Naive thymus-derived CD4-positive, alpha-beta T cell (primary cell): Measurements from ENCODE around the gene MAPK14. TPM values are rescaled to one million over a fixed set of nuclear protein-coding genes. Genes with fewer than 3 reads are reported as not detected.
A peak's percentile ranks its signal among the peaks of the same experiment; 100 is the strongest.

Experiments used
- ATAC-seq: fragments of 150-1000 bp; cut with Tn5 transposase; 2 replicates; pipeline ENCODE4 v1.10.0; 2021; ENCODE audit warnings: mild to moderate bottlenecking, moderate library complexity
- CTCF ChIA-PET: fragments of 350-600 bp; sonication (Branson Sonifier 250); formaldehyde crosslinking; loops from one replicate; lab custom pipeline; 2021; ENCODE audit warnings: antibody characterized with exemption; lab: Charles Lee
- POLR2A ChIA-PET: fragments of 350-600 bp; sonication (Branson Sonifier 250); formaldehyde crosslinking; loops from one replicate; lab custom pipeline; 2021; ENCODE audit warnings: antibody characterized with exemption, inconsistent platforms; lab: Charles Lee
- DNase-seq, 9 donors: peaks; one replicate each; pipeline versions ENCODE4 v3.0.0 to v3.0.0-alpha.2; 2020 to 2022; ENCODE audit warnings: mixed read lengths in 1 of 9
- H3K27ac ChIP-seq: one replicate; pipeline ENCODE4 v1.7.0; 2013; ENCODE audit warnings: mild to moderate bottlenecking, low read depth, low read length, moderate library complexity
- H3K27me3 ChIP-seq, 2 donors: one replicate each; pipeline ENCODE4 v1.7.0; 2013; ENCODE audit warnings: low read length in 2 of 2, mild to moderate bottlenecking in 2 of 2, moderate library complexity in 2 of 2; ENCODE audit not compliant: control insufficient read depth in 2 of 2, insufficient read depth in 2 of 2
- H3K36me3 ChIP-seq, 3 experiments: 1 replicate in 2 of 3; 2 replicates in 1 of 3; pipeline ENCODE4 v1.7.0; 2013; ENCODE audit warnings: low read length in 3 of 3, mild to moderate bottlenecking in 3 of 3, moderate library complexity in 1 of 3; ENCODE audit not compliant: insufficient read depth in 3 of 3, control insufficient read depth in 2 of 3
- H3K4me1 ChIP-seq, 2 donors: one replicate each; pipeline ENCODE4 v1.7.0; 2013; ENCODE audit warnings: low read length in 2 of 2, mild to moderate bottlenecking in 2 of 2, moderate library complexity in 1 of 2; ENCODE audit not compliant: control insufficient read depth in 2 of 2, insufficient read depth in 2 of 2
- H3K4me3 ChIP-seq: 2 replicates; pipeline ENCODE4 v1.7.0; 2013; ENCODE audit warnings: mild to moderate bottlenecking, low read length
- H3K9me3 ChIP-seq, 3 experiments: 1 replicate in 2 of 3; 2 replicates in 1 of 3; pipeline ENCODE4 v1.7.0; 2013; ENCODE audit warnings: low read length in 3 of 3; ENCODE audit not compliant: control insufficient read depth in 2 of 3
- H3K27ac Mint-ChIP-seq, 9 donors: one replicate each; pipeline ENCODE4 v1.8.0; 2020 to 2022; ENCODE audit warnings: mixed read lengths in 9 of 9, mild to moderate bottlenecking in 8 of 9, moderate library complexity in 5 of 9, inconsistent platforms in 2 of 9
- H3K27me3 Mint-ChIP-seq, 5 donors: one replicate each; pipeline ENCODE4 v1.8.0; 2021 to 2022; ENCODE audit warnings: mixed read lengths in 5 of 5, mild to moderate bottlenecking in 1 of 5
- H3K36me3 Mint-ChIP-seq, 5 donors: one replicate each; pipeline ENCODE4 v1.8.0; 2020 to 2022; ENCODE audit warnings: mixed read lengths in 5 of 5, mild to moderate bottlenecking in 3 of 5, inconsistent platforms in 1 of 5
- H3K4me1 Mint-ChIP-seq, 7 donors: one replicate each; pipeline ENCODE4 v1.8.0; 2020 to 2022; ENCODE audit warnings: mixed read lengths in 7 of 7, mild to moderate bottlenecking in 3 of 7, inconsistent platforms in 1 of 7
- H3K4me3 Mint-ChIP-seq, 10 donors: one replicate each; pipeline ENCODE4 v1.8.0; 2020 to 2022; ENCODE audit warnings: mild to moderate bottlenecking in 10 of 10, mixed read lengths in 10 of 10, moderate library complexity in 6 of 10, inconsistent platforms in 2 of 10
- H3K9me3 Mint-ChIP-seq, 11 donors: one replicate each; pipeline ENCODE4 v1.8.0; 2020 to 2022; ENCODE audit warnings: mixed read lengths in 11 of 11, mild to moderate bottlenecking in 4 of 11, inconsistent platforms in 1 of 11, moderate library complexity in 1 of 11
- intact Hi-C, 2 donors: fragments of 100-400 bp; cut with micrococcal nuclease; formaldehyde crosslinking; loops; one replicate each; pipeline ENCODE4 v1.15.1; 2023
- polyA plus RNA-seq, 2 donors: library from polyadenylated mRNA; unstranded; fragments of 300-500 nt; fragmentation: Illumina TruSeq; gene quantifications; one replicate each; pipeline ENCODE4 v1.2.3, GENCODE V29; 2021
- total RNA-seq, 6 experiments: library from RNA in 5 of 6; stranded (reverse) in 5 of 6; gene quantifications; 1 replicate in 5 of 6; 2 replicates in 1 of 6; pipeline ENCODE4 v1.2.3 and lab custom pipeline; 2021 to 2026

MAPK14 gene
- total and polyA plus RNA-seq, 7 experiments from 2014 or later = 43.2 to 81.0 (median 60.5) TPM

- H3K27ac Mint-ChIP-seq = peak overlapping the region in 5 of 9 donors; percentile 19 to 71 (median 55)
- no peak overlapping the region for H3K4me3 ChIP-seq
Observed at GRCh38 chr6:36141091-36141490, 113.5 kb downstream of the MAPK14 start.

GRCh38 chr6:36141961-36142360 is 114.4 kb downstream of the MAPK14 start:
- H3K27me3 ChIP-seq = no peaks in the 10 kb centered on the region
- intact Hi-C loops = no loop called here
- H3K36me3 ChIP-seq = peaks cover 0 to 40% (median 5%) of the 10 kb centered on the region in 3 experiments
- ChIA-PET POLR2A (interaction anchor here (1.4 kb wide), 1 partner anchor 10 kb away, joined by 7 read pairs; no protein-coding TSS in a partner anchor), CTCF (interaction anchor here (0.6 kb wide), 1 partner anchor 478 kb away, joined by 3 read pairs; no protein-coding TSS in a partner anchor)
- Mint-ChIP-seq H3K4me1 (peaks cover 9 to 24% (median 20%) of the 10 kb centered on the region in 7 donors), H3K36me3 (peaks cover 5 to 29% (median 8%) of the 10 kb centered on the region in 5 donors), H3K27ac (peak overlapping the region in 8 of 9 donors; percentile 30 to 90 (median 59)), H3K27me3 (no peaks in the 10 kb centered on the region), H3K4me3 (peak overlapping the region in 1 of 10 donors; percentile 11), H3K9me3 (no peaks in the 10 kb centered on the region)
- ATAC-seq (no peak), DNase-seq (no peak)
- H3K27ac ChIP-seq = no peak overlapping the region
- no peaks in the 10 kb centered on the region for H3K4me1 ChIP-seq
- no peaks in the 10 kb centered on the region for H3K9me3 ChIP-seq
- no peak overlapping the region for H3K4me3 ChIP-seq

More at GRCh38 chr6:36141091-36141490, 113.5 kb downstream of the MAPK14 start:
- Histone ChIP-seq H3K4me1 (no peaks in the 10 kb centered on the region), H3K9me3 (no peaks in the 10 kb centered on the region), H3K27ac (no peak overlapping the region), H3K36me3 (peaks cover 0 to 48% (median 5%) of the 10 kb centered on the region in 3 experiments), H3K27me3 (no peaks in the 10 kb centered on the region)
- H3K4me1 Mint-ChIP-seq = peaks cover 6 to 19% (median 17%) of the 10 kb centered on the region in 7 donors
- DNase-seq (no peak), ATAC-seq (peak; percentile 54)
- ChIA-PET POLR2A (interaction anchor here (0.7 to 1.4 kb wide), 2 partner anchors 9 to 1427 kb away, joined by 3 to 7 read pairs; no protein-coding TSS in a partner anchor), CTCF (no interaction called here)
- H3K9me3 Mint-ChIP-seq = no peaks in the 10 kb centered on the region
- intact Hi-C loops = no loop called here
- peaks cover 5 to 34% (median 8%) of the 10 kb centered on the region in 5 donors for H3K36me3 Mint-ChIP-seq
- no peak overlapping the region for H3K4me3 Mint-ChIP-seq
- H3K27me3 Mint-ChIP-seq = no peaks in the 10 kb centered on the region

- CTCF ChIA-PET = interaction anchor here (1.7 kb wide), 1 partner anchor 12 kb away, joined by 5 read pairs; no protein-coding TSS in a partner anchor
- ATAC-seq = peak; percentile 43
Observed at GRCh38 chr6:36142971-36143838, 115.6 kb downstream of the MAPK14 start.

GRCh38 chr6:36145495-36145894 is 117.9 kb downstream of the MAPK14 start:
- intact Hi-C loops = no loop called here

More at GRCh38 chr6:36142971-36143838, 115.6 kb downstream of the MAPK14 start:
- no peak overlapping the region for H3K4me3 ChIP-seq
- Mint-ChIP-seq H3K36me3 (peaks cover 5 to 28% (median 9%) of the 10 kb centered on the region in 5 donors), H3K4me3 (no peak overlapping the region), H3K27ac (peak overlapping the region in 2 of 9 donors; percentile 10 to 58), H3K9me3 (peaks cover 0 to 4% (median under 1%) of the 10 kb centered on the region in 11 donors), H3K27me3 (no peaks in the 10 kb centered on the region), H3K4me1 (peaks cover 18 to 32% (median 28%) of the 10 kb centered on the region in 7 donors)
- intact Hi-C loops = no loop called here
- H3K27me3 ChIP-seq = no peaks in the 10 kb centered on the region
- no peak for DNase-seq
- H3K9me3 ChIP-seq = peaks cover 0 to 4% (median 0%) of the 10 kb centered on the region in 3 experiments
- H3K36me3 ChIP-seq = peaks cover 0 to 32% (median 5%) of the 10 kb centered on the region in 3 experiments
- H3K27ac ChIP-seq = no peak overlapping the region
- POLR2A ChIA-PET = no interaction called here
- H3K4me1 ChIP-seq = no peaks in the 10 kb centered on the region

GRCh38 chr6:36147294-36147693 is 119.7 kb downstream of the MAPK14 start:
- intact Hi-C loops = no loop called here
- ATAC-seq = no peak
- peaks cover 0 to 15% (median 6%) of the 10 kb centered on the region in 11 donors for H3K9me3 Mint-ChIP-seq
- no peaks in the 10 kb centered on the region for H3K27me3 Mint-ChIP-seq
- H3K4me1 Mint-ChIP-seq = peaks cover 11 to 25% (median 19%) of the 10 kb centered on the region in 7 donors
- peak overlapping the region in 1 of 10 donors; percentile 8 for H3K4me3 Mint-ChIP-seq
- no peak for DNase-seq
- ChIA-PET POLR2A (interaction anchor here (0.6 kb wide), 1 partner anchor 209 kb away, joined by 8 read pairs; no protein-coding TSS in a partner anchor), CTCF (no interaction called here)
- H3K27ac Mint-ChIP-seq = peak overlapping the region in 7 of 9 donors; percentile 7 to 69 (median 41)
- Histone ChIP-seq H3K9me3 (peaks cover 0 to 4% (median 0%) of the 10 kb centered on the region in 3 experiments), H3K4me1 (no peaks in the 10 kb centered on the region), H3K4me3 (no peak overlapping the region), H3K27ac (no peak overlapping the region), H3K36me3 (no peaks in the 10 kb centered on the region), H3K27me3 (no peaks in the 10 kb centered on the region)
- H3K36me3 Mint-ChIP-seq = peaks cover 0 to 11% (median 10%) of the 10 kb centered on the region in 5 donors

More at GRCh38 chr6:36145495-36145894, 117.9 kb downstream of the MAPK14 start:
- Mint-ChIP-seq H3K4me3 (no peak overlapping the region), H3K36me3 (peaks cover 0 to 18% (median 10%) of the 10 kb centered on the region in 5 donors), H3K27ac (no peak overlapping the region), H3K4me1 (peaks cover 11 to 34% (median 27%) of the 10 kb centered on the region in 7 donors), H3K9me3 (peaks cover 0 to 15% (median 6%) of the 10 kb centered on the region in 11 donors), H3K27me3 (no peaks in the 10 kb centered on the region)
- Histone ChIP-seq H3K27ac (no peak overlapping the region), H3K4me3 (no peak overlapping the region), H3K36me3 (peaks cover 0 to 9% (median 0%) of the 10 kb centered on the region in 3 experiments), H3K4me1 (no peaks in the 10 kb centered on the region), H3K9me3 (peaks cover 0 to 4% (median 0%) of the 10 kb centered on the region in 3 experiments), H3K27me3 (no peaks in the 10 kb centered on the region)
- POLR2A ChIA-PET = interaction anchor here (0.6 to 1.1 kb wide), 2 partner anchors 24 to 26 kb away, joined by 3 read pairs; no protein-coding TSS in a partner anchor
- CTCF ChIA-PET = no interaction called here
- no peak for ATAC-seq
- DNase-seq = no peak

- DNase-seq (no peak), ATAC-seq (no peak)
- Mint-ChIP-seq H3K36me3 (peaks cover 0 to 22% (median 19%) of the 10 kb centered on the region in 5 donors), H3K4me1 (peaks cover 11 to 21% (median 20%) of the 10 kb centered on the region in 7 donors), H3K27me3 (no peaks in the 10 kb centered on the region), H3K4me3 (no peak overlapping the region), H3K27ac (no peak overlapping the region), H3K9me3 (peaks cover 0 to 16% (median 6%) of the 10 kb centered on the region in 11 donors)
- Histone ChIP-seq H3K4me3 (no peak overlapping the region), H3K27me3 (no peaks in the 10 kb centered on the region), H3K4me1 (no peaks in the 10 kb centered on the region), H3K27ac (no peak overlapping the region), H3K36me3 (no peaks in the 10 kb centered on the region), H3K9me3 (peaks cover 0 to 4% (median 0%) of the 10 kb centered on the region in 3 experiments)
- ChIA-PET CTCF (no interaction called here), POLR2A (no interaction called here)
- intact Hi-C loops = no loop called here
Observed at GRCh38 chr6:36149476-36149875, 121.9 kb downstream of the MAPK14 start.
